H1 (cell line): ENCODE results near the gene COQ8A. TPM values are rescaled to one million over a fixed set of nuclear protein-coding genes. Genes with fewer than 3 reads are reported as not detected.

ENCODE experiments used
- CTCF ChIA-PET: fragments of 300-600 bp; sonication (Branson Sonifier 250); formaldehyde crosslinking; loops from one replicate; lab custom pipeline; 2021; ENCODE audit not compliant: partially characterized antibody; lab: Charles Lee
- POLR2A ChIA-PET: fragments of 300-600 bp; sonication (Branson Sonifier 250); formaldehyde crosslinking; loops from one replicate; lab custom pipeline; 2021; ENCODE audit warnings: inconsistent platforms; ENCODE audit not compliant: partially characterized antibody; lab: Charles Lee
- DNase-seq, 2 experiments: peaks; one replicate each; pipeline versions ENCODE4 v3.0.0 to v3.0.0-alpha.2; 2010 to 2022; ENCODE audit warnings: low spot score in 2 of 2, low read depth in 1 of 2, mixed read lengths in 1 of 2
- FAIRE-seq: peaks from 2 replicates; lab custom pipeline; 2011; peaks lifted over from hg19 to GRCh38; lab: Jason Lieb, UNC
- H2AFZ ChIP-seq: 2 replicates; pipeline ENCODE4 v1.8.1; 2012; ENCODE audit warnings: low read length, inconsistent platforms
- H2AK5ac ChIP-seq: 2 replicates; pipeline ENCODE4 v1.6.1; 2013; ENCODE audit warnings: low read depth, low read length
- H2BK120ac ChIP-seq: replicated peaks from 2 replicates; pipeline ENCODE3; 2013; ENCODE audit warnings: low read depth, low read length, inconsistent platforms
- H2BK12ac ChIP-seq: 2 replicates; pipeline ENCODE4 v1.6.1; 2013; ENCODE audit warnings: low read depth, low read length
- H2BK15ac ChIP-seq: 2 replicates; pipeline ENCODE4 v1.6.1; 2013; ENCODE audit warnings: low read length
- H2BK20ac ChIP-seq: 2 replicates; pipeline ENCODE4 v1.6.1; 2013; ENCODE audit warnings: low read length
- H2BK5ac ChIP-seq: 2 replicates; pipeline ENCODE4 v1.6.1; 2013; ENCODE audit warnings: low read depth, low read length
- H3K14ac ChIP-seq: 2 replicates; pipeline ENCODE4 v1.6.1; 2013; ENCODE audit warnings: inconsistent platforms; ENCODE audit not compliant: insufficient read length
- H3K18ac ChIP-seq: 2 replicates; pipeline ENCODE4 v1.6.1; 2013; ENCODE audit warnings: low read length; ENCODE audit errors: extremely low read depth
- H3K23ac ChIP-seq: 2 replicates; pipeline ENCODE4 v1.6.1; 2013; ENCODE audit warnings: inconsistent platforms; ENCODE audit not compliant: insufficient read length
- H3K23me2 ChIP-seq: 2 replicates; pipeline ENCODE4 v1.6.1; 2013; ENCODE audit warnings: low read depth, low read length
- H3K27ac ChIP-seq: 2 replicates; pipeline ENCODE4 v1.6.1; 2011; ENCODE audit warnings: low read depth, low read length, inconsistent platforms
- H3K27me3 ChIP-seq, 4 experiments: replicated peaks in 1 of 4; 1 replicate in 1 of 4; 2 replicates in 3 of 4; pipeline versions ENCODE4 v1.6.1 to v1.8.1; 2011 to 2013; ENCODE audit warnings: low read length in 3 of 4, mild to moderate bottlenecking in 3 of 4, inconsistent platforms in 2 of 4, mixed read lengths in 2 of 4, moderate library complexity in 1 of 4; ENCODE audit not compliant: control insufficient read depth in 3 of 4, insufficient read depth in 3 of 4; ENCODE audit errors: extremely low read depth in 1 of 4
- H3K36me3 ChIP-seq, 4 experiments: 2 replicates each; pipeline versions ENCODE4 v1.6.1 to v1.8.1; 2011 to 2013; ENCODE audit warnings: mild to moderate bottlenecking in 4 of 4, low read length in 3 of 4, moderate library complexity in 2 of 4, control low read depth in 1 of 4, inconsistent platforms in 1 of 4; ENCODE audit not compliant: insufficient read depth in 4 of 4, control insufficient read depth in 2 of 4
- H3K4ac ChIP-seq: replicated peaks from 2 replicates; pipeline ENCODE3; 2013; ENCODE audit warnings: low read length, low read depth, mixed read lengths, inconsistent platforms; ENCODE audit not compliant: insufficient read length
- H3K4me1 ChIP-seq, 4 experiments: replicated peaks in 1 of 4; 1 replicate in 1 of 4; 2 replicates in 3 of 4; pipeline versions ENCODE4 v1.6.1 to v1.8.1; 2011 to 2013; ENCODE audit warnings: low read length in 3 of 4, inconsistent platforms in 2 of 4, mixed read lengths in 1 of 4; ENCODE audit not compliant: insufficient read depth in 4 of 4, control insufficient read depth in 3 of 4
- H3K4me2 ChIP-seq, 2 experiments: 2 replicates each; pipeline versions ENCODE4 v1.6.1 to v1.8.1; 2011 to 2013; ENCODE audit warnings: low read depth in 2 of 2, low read length in 2 of 2, control low read depth in 1 of 2, inconsistent platforms in 1 of 2, mild to moderate bottlenecking in 1 of 2; ENCODE audit not compliant: insufficient read depth in 1 of 2
- H3K4me3 ChIP-seq, 4 experiments: fragments of 200-600, 300-600 bp in 1 of 4; sonication (generic), shearing (Covaris generic), sonication (Bioruptor Twin) in 1 of 4; 2 replicates each; pipeline versions ENCODE4 v1.5.1 to v1.8.1; 2011 to 2016; ENCODE audit warnings: low read length in 4 of 4, low read depth in 3 of 4, control low read depth in 2 of 4, inconsistent platforms in 2 of 4, mild to moderate bottlenecking in 2 of 4, mixed read lengths in 1 of 4, moderate library complexity in 1 of 4; ENCODE audit not compliant: insufficient read depth in 2 of 4; ENCODE audit errors: extremely low read depth in 1 of 4
- H3K56ac ChIP-seq: replicated peaks from 2 replicates; pipeline ENCODE3; 2013; ENCODE audit warnings: low read depth, mild to moderate bottlenecking, mixed read lengths, low read length, inconsistent platforms; ENCODE audit not compliant: insufficient read length
- H3K79me1 ChIP-seq: 2 replicates; pipeline ENCODE4 v1.6.1; 2013; ENCODE audit warnings: low read depth, low read length, control low read depth
- H3K79me2 ChIP-seq, 2 experiments: 2 replicates each; pipeline versions ENCODE4 v1.6.1 to v1.8.1; 2012 to 2013; ENCODE audit warnings: low read length in 2 of 2, mild to moderate bottlenecking in 2 of 2, inconsistent platforms in 1 of 2; ENCODE audit not compliant: insufficient read depth in 2 of 2, control insufficient read depth in 1 of 2
- H3K9ac ChIP-seq, 4 experiments: replicated peaks in 1 of 4; 1 replicate in 1 of 4; 2 replicates in 3 of 4; pipeline versions ENCODE4 v1.6.1 to v1.8.1; 2011 to 2013; ENCODE audit warnings: low read depth in 3 of 4, low read length in 3 of 4, control low read depth in 2 of 4, mild to moderate bottlenecking in 2 of 4, moderate library complexity in 2 of 4, inconsistent platforms in 1 of 4; ENCODE audit errors: extremely low read depth in 1 of 4
- H3K9me3 ChIP-seq, 2 experiments: 2 replicates each; pipeline versions ENCODE4 v1.6.1 to v1.8.1; 2012 to 2013; ENCODE audit warnings: mild to moderate bottlenecking in 2 of 2, moderate library complexity in 2 of 2, control low read depth in 1 of 2, inconsistent platforms in 1 of 2, low read depth in 1 of 2, low read length in 1 of 2, mixed read lengths in 1 of 2; ENCODE audit not compliant: insufficient read depth in 2 of 2
- H4K20me1 ChIP-seq, 2 experiments: replicated peaks in 1 of 2; 2 replicates each; pipeline versions ENCODE3 to v1.8.1; 2011 to 2013; ENCODE audit warnings: inconsistent platforms in 2 of 2, low read length in 2 of 2, mild to moderate bottlenecking in 1 of 2; ENCODE audit not compliant: insufficient read depth in 2 of 2, control insufficient read depth in 1 of 2
- H4K5ac ChIP-seq: 2 replicates; pipeline ENCODE4 v1.6.1; 2013; ENCODE audit warnings: low read length, low read depth, mixed read lengths, inconsistent platforms; ENCODE audit not compliant: insufficient read length
- H4K8ac ChIP-seq: 2 replicates; pipeline ENCODE4 v1.8.0; 2013; ENCODE audit warnings: mild to moderate bottlenecking, moderate library complexity, low read length, inconsistent platforms; ENCODE audit not compliant: insufficient read depth; ENCODE audit errors: extremely low read depth
- H4K91ac ChIP-seq: replicated peaks from 2 replicates; pipeline ENCODE3; 2013; ENCODE audit warnings: low read length, mixed read lengths, inconsistent platforms; ENCODE audit not compliant: insufficient read length
- BRCA1 ChIP-seq: IDR thresholded peaks from 2 replicates; pipeline ENCODE4 v1.6.1; 2012; ENCODE audit warnings: low read depth, low read length, improper control_type of control experiment
- CHD1 ChIP-seq: IDR thresholded peaks from 2 replicates; pipeline ENCODE4 v1.6.1; 2012; ENCODE audit warnings: low read depth, low read length, improper control_type of control experiment
- EP300 ChIP-seq, 2 experiments: IDR thresholded peaks; 1 replicate in 1 of 2; 2 replicates in 1 of 2; pipeline ENCODE4 v1.6.1; 2011 to 2012; ENCODE audit warnings: low read depth in 2 of 2, low read length in 2 of 2, mild to moderate bottlenecking in 2 of 2, borderline replicate concordance in 1 of 2, inconsistent platforms in 1 of 2, moderate library complexity in 1 of 2
- FOSL1 ChIP-seq: IDR thresholded peaks from 2 replicates; pipeline ENCODE4 v1.6.1; 2011; ENCODE audit warnings: mild to moderate bottlenecking, low read depth, low read length, moderate library complexity; ENCODE audit not compliant: insufficient read depth
- HDAC2 ChIP-seq, 2 experiments: fragments of 300-600 bp in 1 of 2; sonication (generic) in 1 of 2; IDR thresholded peaks; 2 replicates each; pipeline ENCODE4 v1.6.1; 2011 to 2012; ENCODE audit warnings: low read depth in 2 of 2, low read length in 2 of 2, mild to moderate bottlenecking in 2 of 2, moderate library complexity in 2 of 2, borderline replicate concordance in 1 of 2, inconsistent platforms in 1 of 2
- MAFK ChIP-seq: IDR thresholded peaks from 2 replicates; pipeline ENCODE4 v1.6.1; 2012; ENCODE audit warnings: low read depth, mild to moderate bottlenecking, improper control_type of control experiment, low read length
- PHF8 ChIP-seq: fragments of 200-600 bp; sonication (generic); conservative IDR thresholded peaks from 2 replicates; pipeline ENCODE4 v1.7.1; 2012; ENCODE audit warnings: low read depth, mild to moderate bottlenecking, inconsistent platforms, low read length, moderate library complexity
- POLR2A ChIP-seq, 2 experiments: IDR thresholded peaks; 1 replicate in 1 of 2; 2 replicates in 1 of 2; pipeline ENCODE4 v1.6.1; 2011; ENCODE audit warnings: low read depth in 2 of 2, low read length in 2 of 2, mild to moderate bottlenecking in 2 of 2; ENCODE audit errors: control extremely low read depth in 1 of 2
- RFX5 ChIP-seq: IDR thresholded peaks from 2 replicates; pipeline ENCODE4 v1.6.1; 2011; ENCODE audit warnings: low read depth, low read length, improper control_type of control experiment, borderline replicate concordance
- SP2 ChIP-seq: IDR thresholded peaks from 2 replicates; pipeline ENCODE4 v1.6.1; 2012; ENCODE audit warnings: mild to moderate bottlenecking, low read length, inconsistent platforms
- SP4 ChIP-seq: IDR thresholded peaks from 2 replicates; pipeline ENCODE4 v1.6.1; 2012; ENCODE audit warnings: low read length, inconsistent platforms
- WGBS, 2 experiments: shearing (Covaris generic) in 1 of 2; methylation state at CpG; one replicate each; pipeline versions ENCODE4 v1.1.6 to v1.1.7; 2013 to 2015; ENCODE audit warnings: low lambda C conversion rate in 2 of 2, mixed read lengths in 2 of 2, inconsistent platforms in 1 of 2, low coverage in 1 of 2, missing lambda C conversion rate in 1 of 2; ENCODE audit not compliant: insufficient replicate concordance in 2 of 2, insufficient coverage in 1 of 2, insufficient read length in 1 of 2; ENCODE audit errors: extremely low coverage in 1 of 2, missing lambda C conversion rate in 1 of 2; 5-methylcytosine and 5-hydroxymethylcytosine counted together
- polyA plus RNA-seq, 7 experiments: library from polyadenylated mRNA; depleted of rRNA in 3 of 7; stranded (reverse) in 5 of 7; unstranded in 2 of 7; fragments of >200 nt in 5 of 7; fragments of 200-250 nt in 2 of 7; gene quantifications; 1 replicate in 5 of 7; 2 replicates in 1 of 7; 4 replicates in 1 of 7; pipeline versions ENCODE4 v1.2.1 to v1.2.3, GENCODE V29; 2011 to 2013; ENCODE audit warnings: missing spikeins in 2 of 7, mixed read lengths in 2 of 7
- total RNA-seq: library from RNA; stranded (reverse); fragmentation: NEBNext Ultra II Directional; extraction: Animal tissue kit (Norgen Biotek cat#: 25700); gene quantifications from 2 replicates; pipeline ENCODE4 v1.2.1, GENCODE V29; 2021
- TF ChIP-seq, protein P1 (sequence below): IDR thresholded peaks from 2 replicates; pipeline ENCODE4 v1.6.1; 2011; ENCODE audit warnings: low read length, improper control_type of control experiment

The COQ8A gene
- total and polyA plus RNA-seq, 2 of the 8 experiments (the other 6 are each of a cell fraction or from before 2014, with no cell fraction given), result 28.5 to 38.9 TPM

DNA sequence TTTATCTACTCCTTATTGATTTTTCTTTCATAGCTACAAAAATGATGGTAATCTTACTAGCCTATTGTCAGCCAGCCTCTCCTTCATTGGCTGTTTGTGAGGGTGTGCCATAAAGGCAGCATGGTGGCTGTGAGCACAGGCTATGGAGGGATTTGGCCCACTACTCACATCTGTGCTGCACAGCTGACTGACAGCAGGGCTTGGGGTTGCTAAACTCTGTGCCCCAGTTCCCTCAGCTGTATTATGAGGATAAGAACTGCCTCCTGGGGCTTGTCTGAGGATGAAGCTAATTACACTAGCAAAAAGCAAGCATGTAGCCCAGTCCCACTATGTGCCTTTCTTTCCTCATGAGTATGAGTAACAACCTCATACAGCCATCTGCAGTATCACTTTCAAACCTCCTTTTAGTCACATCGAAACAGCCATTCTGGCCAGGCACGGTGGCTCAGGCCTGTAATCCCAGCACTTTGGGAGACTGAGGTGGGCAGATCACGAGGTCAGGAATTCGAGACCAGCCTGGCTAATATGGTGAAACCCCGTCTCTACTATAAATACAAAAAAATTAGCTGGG, 66.2 kb downstream of the COQ8A start:
- H3K9ac ChIP-seq, result no peak overlapping the region
- H4K8ac ChIP-seq, result no peak overlapping the region; the same call in 1 of the 2 replicates
- no peak overlapping the region for H2BK12ac ChIP-seq
- no peak overlapping the region for H3K56ac ChIP-seq
- no peak overlapping the region for H3K23ac ChIP-seq
- H3K4me2 ChIP-seq, result no peak overlapping the region
- no peak overlapping the region for H2BK120ac ChIP-seq
- no peaks in the 10 kb centered on the region for H3K9me3 ChIP-seq
- 89% methylated on average over 5 of the region's 5 CpGs; no CpG with 5 or more reads in 1 of the 2 experiments for WGBS, 2 experiments
- no peaks in the 10 kb centered on the region for H3K79me2 ChIP-seq
- H3K27me3 ChIP-seq, result no peaks in the 10 kb centered on the region
- H2BK15ac ChIP-seq, result no peak overlapping the region
- H4K91ac ChIP-seq, result no peak overlapping the region
- FAIRE-seq, result no peak
- H4K5ac ChIP-seq, result no peak overlapping the region
- DNase-seq, result no peak
- H3K4me3 ChIP-seq, result no peak overlapping the region
- no peaks in the 10 kb centered on the region for H3K36me3 ChIP-seq
- H2AFZ ChIP-seq, result no peak overlapping the region
- ChIA-PET POLR2A (no interaction called here), CTCF (no interaction called here)
- no peak overlapping the region for H2BK5ac ChIP-seq
- H3K79me1 ChIP-seq, result no peaks in the 10 kb centered on the region
- no peaks in the 10 kb centered on the region for H3K23me2 ChIP-seq
- no peak overlapping the region for H3K27ac ChIP-seq
- no peak overlapping the region for H2AK5ac ChIP-seq
- no peaks in the 10 kb centered on the region for H3K4me1 ChIP-seq
- H3K18ac ChIP-seq, result no peak overlapping the region
- no peak overlapping the region for H2BK20ac ChIP-seq
- no peak overlapping the region for H3K14ac ChIP-seq
- H4K20me1 ChIP-seq, result peaks cover 0 to 3% of the 10 kb centered on the region in 2 experiments
- H3K4ac ChIP-seq, result no peak overlapping the region
- no peak for TF ChIP-seq BRCA1
- TF ChIP-seq EP300 (IDR thresholded peaks at IDR 0.05; ENCODE audit: borderline replicate concordance in 1 of 2, low read depth in 2 of 2, low read length in 2 of 2), result no peak
- TF ChIP-seq, protein P1, sequence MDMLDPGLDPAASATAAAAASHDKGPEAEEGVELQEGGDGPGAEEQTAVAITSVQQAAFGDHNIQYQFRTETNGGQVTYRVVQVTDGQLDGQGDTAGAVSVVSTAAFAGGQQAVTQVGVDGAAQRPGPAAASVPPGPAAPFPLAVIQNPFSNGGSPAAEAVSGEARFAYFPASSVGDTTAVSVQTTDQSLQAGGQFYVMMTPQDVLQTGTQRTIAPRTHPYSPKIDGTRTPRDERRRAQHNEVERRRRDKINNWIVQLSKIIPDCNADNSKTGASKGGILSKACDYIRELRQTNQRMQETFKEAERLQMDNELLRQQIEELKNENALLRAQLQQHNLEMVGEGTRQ, result no peak
- TF ChIP-seq FOSL1, result no peak
- no peak for TF ChIP-seq MAFK
- no peak for TF ChIP-seq SP2
- TF ChIP-seq PHF8, result no peak
- TF ChIP-seq SP4, result no peak
- no peak for TF ChIP-seq RFX5
- TF ChIP-seq CHD1, result no peak
- no peak for TF ChIP-seq HDAC2 (IDR thresholded peaks at IDR 0.05; ENCODE audit: borderline replicate concordance in 1 of 2, low read depth in 2 of 2, low read length in 2 of 2)
- TF ChIP-seq POLR2A (IDR thresholded peaks at IDR 0.05; ENCODE audit: control extremely low read depth in 1 of 2, low read depth in 2 of 2, low read length in 2 of 2), result no peak
